Peyer's patch (tissue), 4 donors: Measurements from ENCODE around the gene THPO. TPM values are rescaled to one million over a fixed set of nuclear protein-coding genes. Genes with fewer than 3 reads are reported as not detected.

Source experiments
- DNase-seq, 3 donors: peaks; one replicate each; pipeline ENCODE4 v3.0.0-alpha.2; 2017 to 2019
- H3K27ac ChIP-seq, 4 donors: fragments of 200-600 bp; sonication (generic); one replicate each; pipeline ENCODE4 v1.5.1; 2016 to 2019
- H3K27me3 ChIP-seq, 2 donors: fragments of 200-600 bp; sonication (generic); one replicate each; pipeline ENCODE4 v1.5.1; 2019
- H3K36me3 ChIP-seq, 3 donors: fragments of 200-600 bp; sonication (generic); one replicate each; pipeline ENCODE4 v1.5.1; 2016 to 2019
- H3K4me1 ChIP-seq, 4 donors: fragments of 200-600 bp; sonication (generic); one replicate each; pipeline ENCODE4 v1.5.1; 2016 to 2019
- H3K4me3 ChIP-seq, 4 donors: fragments of 200-600 bp; sonication (generic); 1 replicate in 3 of 4; 2 replicates in 1 of 4; pipeline ENCODE4 v1.5.1; 2016 to 2019; ENCODE audit warnings: mild to moderate bottlenecking in 1 of 4
- H3K9me3 ChIP-seq, 4 donors: fragments of 200-600 bp; sonication (generic); one replicate each; pipeline ENCODE4 v1.5.1; 2016 to 2019; ENCODE audit warnings: mild to moderate bottlenecking in 1 of 4
- POLR2A ChIP-seq, 2 donors: fragments of 450-650 bp; IDR thresholded peaks; one replicate each; pipeline ENCODE4 v1.5.1; 2017; ENCODE audit warnings: antibody characterized with exemption in 2 of 2, mild to moderate bottlenecking in 2 of 2, moderate library complexity in 2 of 2
- small RNA-seq, 2 donors: library from RNA; depleted of rRNA; stranded (forward); fragments of <200 nt; gene quantifications; one replicate each; pipeline ENCODE3, GENCODE V24; 2016
- total RNA-seq, 4 donors: library from RNA; depleted of rRNA; stranded (reverse); fragments of >200 nt; gene quantifications; one replicate each; pipeline ENCODE4 v1.1.0, GENCODE V29; 2016
- TF ChIP-seq, protein P1 (sequence below), 6 experiments: fragments of 450-650 bp in 4 of 6; fragments of 200-600 bp in 2 of 6; sonication (generic) in 1 of 6; IDR thresholded peaks; one replicate each; pipeline ENCODE4 v1.5.1; 2017 to 2019; ENCODE audit warnings: antibody characterized with exemption in 6 of 6, mild to moderate bottlenecking in 3 of 6, moderate library complexity in 1 of 6

THPO gene
- total RNA-seq, 4 donors from 2014 or later, result 0.54 to 2.5 TPM; not detected in 2

GRCh38 chr3:184323696-184324095 lies 54.3 kb downstream of the THPO start:
- Histone ChIP-seq H3K27ac (no peak overlapping the region), H3K36me3 (peaks cover 0 to 86% (median 3%) of the 10 kb centered on the region in 3 donors), H3K27me3 (no peaks in the 10 kb centered on the region), H3K4me1 (peaks cover 0 to 20% (median 4%) of the 10 kb centered on the region in 4 donors), H3K4me3 (no peak overlapping the region), H3K9me3 (no peaks in the 10 kb centered on the region)
- DNase-seq, result no peak
- TF ChIP-seq POLR2A (IDR thresholded peaks at IDR 0.05), result no peak
- TF ChIP-seq, protein P1, sequence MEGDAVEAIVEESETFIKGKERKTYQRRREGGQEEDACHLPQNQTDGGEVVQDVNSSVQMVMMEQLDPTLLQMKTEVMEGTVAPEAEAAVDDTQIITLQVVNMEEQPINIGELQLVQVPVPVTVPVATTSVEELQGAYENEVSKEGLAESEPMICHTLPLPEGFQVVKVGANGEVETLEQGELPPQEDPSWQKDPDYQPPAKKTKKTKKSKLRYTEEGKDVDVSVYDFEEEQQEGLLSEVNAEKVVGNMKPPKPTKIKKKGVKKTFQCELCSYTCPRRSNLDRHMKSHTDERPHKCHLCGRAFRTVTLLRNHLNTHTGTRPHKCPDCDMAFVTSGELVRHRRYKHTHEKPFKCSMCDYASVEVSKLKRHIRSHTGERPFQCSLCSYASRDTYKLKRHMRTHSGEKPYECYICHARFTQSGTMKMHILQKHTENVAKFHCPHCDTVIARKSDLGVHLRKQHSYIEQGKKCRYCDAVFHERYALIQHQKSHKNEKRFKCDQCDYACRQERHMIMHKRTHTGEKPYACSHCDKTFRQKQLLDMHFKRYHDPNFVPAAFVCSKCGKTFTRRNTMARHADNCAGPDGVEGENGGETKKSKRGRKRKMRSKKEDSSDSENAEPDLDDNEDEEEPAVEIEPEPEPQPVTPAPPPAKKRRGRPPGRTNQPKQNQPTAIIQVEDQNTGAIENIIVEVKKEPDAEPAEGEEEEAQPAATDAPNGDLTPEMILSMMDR (IDR thresholded peaks at IDR 0.05), result no peak

DNA sequence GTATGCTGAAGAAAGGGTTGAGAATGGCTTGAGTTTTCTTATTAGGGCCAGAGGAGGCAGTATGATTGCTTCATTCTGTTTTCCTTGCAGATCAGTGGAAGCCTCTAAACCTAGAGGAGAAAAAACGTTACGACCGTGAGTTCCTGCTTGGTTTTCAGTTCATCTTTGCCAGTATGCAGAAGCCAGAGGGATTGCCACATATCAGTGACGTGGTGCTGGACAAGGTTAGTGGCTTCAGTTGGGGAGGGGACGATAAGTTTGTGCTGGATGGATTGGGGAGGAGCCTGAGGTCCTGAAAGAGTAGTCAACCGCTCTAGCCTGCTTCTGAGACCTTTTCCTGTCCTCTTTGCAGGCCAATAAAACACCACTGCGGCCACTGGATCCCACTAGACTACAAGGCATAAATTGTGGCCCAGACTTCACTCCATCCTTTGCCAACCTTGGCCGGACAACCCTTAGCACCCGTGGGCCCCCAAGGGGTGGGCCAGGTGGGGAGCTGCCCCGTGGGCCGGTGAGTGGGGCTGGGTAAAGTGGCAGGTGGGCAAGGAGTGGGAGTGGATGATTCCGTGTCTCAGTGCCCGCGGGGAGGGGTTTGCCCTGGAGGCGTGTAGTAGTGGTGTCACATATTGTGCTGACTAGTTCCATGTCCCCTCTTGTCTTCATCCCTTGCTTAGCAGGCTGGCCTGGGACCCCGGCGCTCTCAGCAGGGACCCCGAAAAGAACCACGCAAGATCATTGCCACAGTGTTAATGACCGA lies 55.1 kb downstream of the THPO start:
- H3K27me3 ChIP-seq, result no peaks in the 10 kb centered on the region
- no peak for DNase-seq
- peaks cover 0 to 78% (median 0%) of the 10 kb centered on the region in 3 donors for H3K36me3 ChIP-seq
- H3K4me3 ChIP-seq, result no peak overlapping the region
- H3K4me1 ChIP-seq, result peaks cover 0 to 26% (median 4%) of the 10 kb centered on the region in 4 donors
- no peaks in the 10 kb centered on the region for H3K9me3 ChIP-seq
- no peak overlapping the region for H3K27ac ChIP-seq
- no peak for TF ChIP-seq POLR2A (IDR thresholded peaks at IDR 0.05)
- TF ChIP-seq, protein P1 (IDR thresholded peaks at IDR 0.05), result no peak

Small RNA genes within 50 kb of the gene (small RNA-seq; reads per million reads assigned to genes)
- gene SNORD66, result 973 to 975 reads per million in 2 donors

Other genes starting within 250 kb of the THPO start
- gene EIF2B5, start 242.8 kb downstream of the THPO start, total RNA-seq, result 10 to 100 TPM; 24.7 to 67.7 (median 41.6) TPM
- gene DVL3, start 222.8 kb downstream of the THPO start, total RNA-seq, result 10 to 100 TPM; 65.3 to 90.6 (median 76.7) TPM
- gene AP2M1, start 203.4 kb downstream of the THPO start, total RNA-seq, result 100 to 1,000 TPM; 150 to 200 (median 195) TPM
- 100 to 1,000 TPM in 3 of 4 donors, 10 to 100 TPM in 1; 94.7 to 136 (median 125) TPM for gene ABCF3, start 192.0 kb downstream of the THPO start, total RNA-seq
- gene VWA5B2, start 148.6 kb downstream of the THPO start, total RNA-seq, result 1 to 10 TPM in 3 of 4 donors, under 1 TPM in 1; 0.83 to 9.1 (median 6.9) TPM
- gene ALG3, start 129.2 kb downstream of the THPO start, total RNA-seq, result 10 to 100 TPM; 19.0 to 63.6 (median 56.8) TPM
- gene EEF1AKMT4, start 128.5 kb downstream of the THPO start, total RNA-seq, result 1 to 10 TPM; 1.7 to 9.8 (median 5.7) TPM
- not detected for gene CAMK2N2, start 116.7 kb downstream of the THPO start, total RNA-seq
- not detected for gene ECE2, start 102.2 kb downstream of the THPO start, total RNA-seq
- 100 to 1,000 TPM; 140 to 198 (median 155) TPM for gene PSMD2, start 79.0 kb downstream of the THPO start, total RNA-seq
- gene EIF4G1, start 63.6 kb downstream of the THPO start, total RNA-seq, result 100 to 1,000 TPM; 209 to 295 (median 244) TPM
- 10 to 100 TPM in 3 of 4 donors, 1 to 10 TPM in 1; 5.8 to 47.9 (median 19.6) TPM for gene FAM131A, start 40.6 kb downstream of the THPO start, total RNA-seq
- 10 to 100 TPM; 11.6 to 87.8 (median 63.8) TPM for gene CLCN2, start 16.6 kb downstream of the THPO start, total RNA-seq
- 100 to 1,000 TPM in 3 of 4 donors, 10 to 100 TPM in 1; 90.8 to 307 (median 239) TPM for gene POLR2H, start 16.5 kb downstream of the THPO start, total RNA-seq
- 10 to 100 TPM in 1 of 4 donors, 1 to 10 TPM in 2, under 1 TPM in 1; 0.53 to 17.3 (median 4.4) TPM for gene CHRD, start 1.8 kb upstream of the THPO start, total RNA-seq
- gene EPHB3, start 183.6 kb upstream of the THPO start, total RNA-seq, result 10 to 100 TPM in 3 of 4 donors, 1 to 10 TPM in 1; 6.0 to 59.4 (median 17.2) TPM